CD4-positive, alpha-beta T cell treated with Interleukin-17A for 1 hour (primary cell): ENCODE measurements around the gene LSM6.

ENCODE experiments used
- DNase-seq: peaks from one replicate; pipeline ENCODE4 v3.0.0-alpha.2; 2020

LSM6 gene

DNA sequence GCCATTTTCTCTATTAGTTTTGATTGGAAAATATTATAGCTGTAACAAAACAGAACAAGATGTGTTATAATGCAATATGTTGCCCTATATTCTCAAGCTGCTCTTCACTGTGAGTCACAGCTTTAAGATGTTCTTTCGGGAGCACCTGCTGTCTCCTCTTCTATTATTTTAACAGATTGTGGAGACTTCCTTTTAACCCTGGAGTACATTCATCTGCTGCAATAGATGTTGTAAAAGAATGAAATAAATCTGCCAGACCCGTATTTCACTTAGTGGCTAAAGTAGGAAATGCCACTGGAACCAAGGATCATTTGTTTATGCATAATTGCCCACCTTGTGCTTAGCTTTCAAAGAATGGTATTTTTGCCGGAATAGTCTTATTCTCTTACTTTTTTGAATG, 11.1 kb downstream of the LSM6 start:
- DNase-seq, result no peak

DNA sequence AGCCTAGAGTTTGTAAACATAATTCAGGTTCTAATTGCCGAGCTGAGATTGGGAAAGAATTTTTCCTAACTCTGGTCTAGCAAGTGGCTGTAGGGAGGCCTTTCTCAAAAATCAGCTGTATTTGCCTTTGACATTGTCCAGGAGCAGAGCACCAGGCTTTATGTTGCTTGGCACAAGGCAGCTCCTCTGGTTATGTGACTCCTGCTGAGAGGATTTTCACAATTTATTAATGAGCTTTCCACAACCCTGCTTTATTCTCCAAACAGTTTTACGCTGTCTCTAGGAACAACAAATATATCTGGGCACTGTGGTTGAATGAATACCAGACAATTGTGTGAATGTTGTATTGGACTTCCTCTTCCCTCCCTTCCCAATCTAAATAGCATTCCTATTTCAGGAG, 14.9 kb downstream of the LSM6 start:
- DNase-seq, result no peak

DNA sequence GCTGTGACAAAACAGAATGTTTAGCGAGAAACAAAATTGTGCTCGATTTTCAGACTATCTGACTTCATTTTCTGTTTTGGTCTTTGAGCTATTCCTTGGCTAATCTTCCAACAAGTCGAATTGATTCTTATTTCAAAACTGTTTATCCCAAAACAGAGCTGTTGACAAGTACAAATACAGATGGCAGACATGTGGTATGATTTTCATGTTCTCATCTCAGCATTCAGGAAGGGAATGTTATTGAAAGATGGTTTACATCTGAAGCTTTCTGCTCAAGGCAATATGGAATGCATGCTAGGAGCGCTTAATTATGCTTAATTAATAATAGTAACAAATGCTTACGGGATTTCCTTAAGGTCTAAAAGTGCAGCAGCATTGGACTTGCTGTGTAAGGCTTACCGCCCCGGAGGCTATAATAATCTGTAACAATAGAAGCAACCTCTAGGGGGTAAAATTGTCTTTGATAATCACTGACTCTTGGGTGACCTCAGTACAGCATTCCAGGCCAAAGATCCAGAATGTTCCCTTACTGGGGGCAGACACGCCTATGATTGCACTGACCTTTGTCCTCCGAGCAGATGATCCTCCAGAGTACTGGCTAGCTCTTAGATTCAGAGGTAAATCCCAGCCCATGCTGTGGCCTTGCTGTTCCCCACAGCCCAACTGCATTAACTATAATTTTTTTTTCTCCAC, 16.4 kb downstream of the LSM6 start:
- no peak for DNase-seq

DNA sequence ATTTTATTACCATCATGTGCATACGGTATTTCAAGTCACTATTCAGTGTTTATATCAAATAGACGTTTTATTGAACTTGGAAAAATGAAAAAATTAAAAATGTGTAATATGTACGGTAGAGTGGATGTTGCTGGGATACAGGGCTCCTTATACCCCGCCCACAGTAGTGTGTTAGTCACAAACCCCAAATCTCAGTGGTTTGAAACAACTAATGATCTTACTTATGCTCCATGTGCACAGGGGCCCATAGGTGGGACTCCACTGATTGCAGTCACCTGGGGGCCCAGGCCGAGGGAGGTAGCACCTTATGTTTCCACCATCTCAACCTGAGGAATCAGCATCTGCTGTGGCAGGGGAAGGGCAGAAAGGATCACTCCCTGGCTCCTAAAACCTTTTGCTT, 18.1 kb downstream of the LSM6 start:
- no peak for DNase-seq

DNA sequence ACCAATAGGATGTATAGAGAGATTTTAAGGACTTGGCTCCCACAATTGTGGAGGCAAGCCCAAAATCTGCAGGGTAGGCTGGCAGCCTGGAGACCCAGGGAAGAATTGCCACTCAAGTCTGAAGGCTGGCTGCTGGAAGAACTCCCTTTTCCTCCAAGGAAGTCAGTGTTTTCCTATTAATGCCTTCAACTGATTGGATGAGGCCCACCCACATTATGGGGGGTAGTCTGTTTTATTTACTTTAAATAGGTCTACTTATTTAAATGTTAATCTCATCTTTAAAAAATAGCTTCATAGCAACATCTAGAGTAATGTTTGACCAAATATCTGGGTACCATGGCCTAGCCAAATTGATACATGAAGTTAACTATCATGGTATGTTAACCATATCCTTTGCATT, 18.7 kb downstream of the LSM6 start:
- DNase-seq, result no peak

DNA sequence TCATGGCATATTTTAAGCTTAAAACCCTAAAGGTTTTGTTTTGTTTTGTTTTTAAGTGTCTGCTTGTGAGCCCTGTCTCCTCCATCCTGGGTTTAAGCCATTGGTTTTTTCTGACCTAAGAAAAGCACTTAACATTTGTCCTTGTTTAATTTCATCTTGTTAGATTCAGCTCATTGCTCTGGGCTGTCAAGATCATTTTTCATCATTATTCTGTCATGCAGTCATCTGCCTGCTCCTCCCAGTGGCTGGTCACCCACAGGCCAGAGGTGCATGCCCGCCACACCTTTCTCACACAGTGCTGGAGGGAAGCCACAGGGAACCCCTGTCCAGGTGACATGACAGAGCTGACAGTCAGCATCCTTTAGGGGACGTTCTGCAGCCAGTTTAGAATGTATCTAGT, 27.1 kb downstream of the LSM6 start:
- DNase-seq, result no peak

DNA sequence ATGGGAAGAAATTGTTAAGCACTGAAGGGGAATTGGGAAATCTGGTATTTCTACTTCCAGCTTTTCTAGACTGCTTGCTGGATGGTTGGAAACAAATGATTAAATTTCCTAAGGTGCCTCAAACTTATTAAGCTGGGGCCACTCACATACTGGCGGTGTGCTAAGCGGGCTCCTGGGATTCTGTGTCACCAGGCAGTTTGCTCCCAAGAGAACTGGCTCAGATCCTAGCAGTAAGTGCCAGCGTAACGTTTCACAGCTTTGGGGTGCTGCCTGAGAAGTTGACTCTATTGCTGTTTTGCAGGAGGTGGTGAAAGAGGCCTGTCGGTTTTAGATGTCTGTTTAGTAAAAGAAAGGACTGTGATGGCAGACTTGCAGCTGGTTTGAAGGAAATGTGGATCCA, 31.9 kb downstream of the LSM6 start:
- DNase-seq, result no peak

DNA sequence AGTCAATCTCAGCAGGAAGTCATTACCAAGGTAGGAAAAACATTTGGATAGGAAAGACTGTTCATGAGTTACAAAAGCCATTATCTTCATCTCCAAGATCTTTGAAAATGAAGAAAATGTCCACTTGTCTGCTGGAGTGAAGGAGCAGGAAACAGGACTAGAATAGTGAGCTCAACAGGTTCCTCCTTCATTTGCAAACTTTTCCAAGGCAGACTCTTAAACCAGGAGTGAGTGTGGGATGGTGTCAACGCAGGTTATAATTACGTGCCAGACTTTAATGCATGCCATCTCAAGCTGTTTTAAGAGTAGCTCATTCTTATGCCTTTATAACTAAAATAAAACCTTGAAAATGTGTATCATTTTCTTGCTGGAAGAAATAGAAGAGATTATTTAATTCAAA, 35.4 kb downstream of the LSM6 start:
- no peak for DNase-seq

DNA sequence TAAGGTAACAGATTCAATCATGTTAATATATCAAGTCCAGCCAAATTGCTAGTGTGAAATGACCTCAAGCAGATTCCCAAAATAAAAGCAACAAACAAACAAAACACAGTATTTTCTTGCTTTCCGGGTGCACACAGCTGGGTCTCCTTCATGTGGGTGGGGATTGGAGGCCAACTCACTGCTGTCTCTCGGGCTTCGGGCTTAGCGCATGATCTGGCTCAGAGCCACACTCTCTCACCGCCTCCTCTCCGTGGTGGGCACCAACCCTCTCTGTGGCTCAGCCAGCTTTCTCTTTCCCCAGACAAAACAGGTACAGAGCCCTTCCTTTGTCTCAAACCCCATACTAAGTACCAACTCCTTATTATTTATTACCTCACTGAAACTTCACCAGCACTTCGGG, 35.9 kb downstream of the LSM6 start:
- no peak for DNase-seq

DNA sequence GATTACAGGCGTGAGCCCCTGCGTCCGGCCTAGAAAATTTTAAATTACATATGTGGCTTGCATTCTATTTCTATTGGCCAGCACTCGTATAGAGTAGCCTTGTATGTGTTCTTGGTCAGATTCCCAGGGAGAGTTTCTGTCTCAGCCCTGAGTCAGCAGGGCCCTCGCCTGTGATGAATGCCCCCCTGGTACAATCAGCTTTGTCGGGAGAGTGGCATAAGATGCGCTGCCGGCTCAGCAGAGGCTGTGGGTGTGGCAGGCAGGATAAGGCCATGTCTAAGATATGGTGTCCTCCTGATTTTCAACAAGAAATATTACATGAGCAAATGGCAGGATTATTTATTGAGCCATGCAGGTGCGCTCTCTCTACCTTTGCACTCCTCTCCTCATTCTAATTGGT, 37.3 kb downstream of the LSM6 start:
- no peak for DNase-seq

DNA sequence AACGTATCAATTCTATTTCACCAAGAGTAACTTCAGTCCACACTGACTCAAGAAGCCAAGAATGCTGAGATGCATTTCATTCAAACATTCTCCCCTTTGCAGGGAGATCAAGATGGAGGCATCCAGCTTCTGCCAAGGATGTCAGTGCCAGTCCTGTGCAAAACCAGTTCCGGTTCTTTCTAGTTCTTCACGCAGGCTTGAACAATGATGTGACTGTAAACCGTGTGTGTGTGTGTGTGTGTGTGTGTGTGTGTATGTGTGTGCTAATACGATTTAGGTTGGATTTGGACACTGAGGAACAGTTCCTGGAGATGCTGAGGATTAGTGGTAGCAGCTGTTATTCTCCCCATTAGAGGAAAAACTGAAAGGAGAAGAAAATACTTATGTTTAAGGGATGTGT, 38.7 kb downstream of the LSM6 start, which contains the start of gene REELD1:
TSS of gene REELD1 (plus strand) at position 301 of the 400 bp plus-strand sequence. CDS start 2,415 bp downstream, outside the sequence.
- no peak for DNase-seq

DNA sequence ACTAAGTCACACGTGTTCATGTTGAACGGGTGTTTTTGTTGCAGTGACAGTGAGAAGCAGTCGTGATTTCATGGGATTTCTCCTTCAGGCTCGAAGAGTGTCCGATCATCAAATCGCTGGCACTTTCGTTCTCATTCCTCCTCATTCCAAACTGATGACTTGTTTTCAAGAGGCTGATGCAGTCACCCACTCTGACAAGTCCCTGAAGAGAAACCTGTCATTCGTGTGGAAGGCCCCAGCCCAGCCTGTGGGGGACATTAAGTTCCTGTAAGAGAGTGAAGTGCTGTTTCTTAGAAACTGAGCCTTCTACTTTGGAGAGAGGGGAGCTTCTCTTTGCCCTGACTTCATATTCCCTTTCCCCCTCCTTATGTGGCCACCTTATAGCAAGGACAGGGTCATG, 46.8 kb downstream of the LSM6 start:
- no peak for DNase-seq

DNA sequence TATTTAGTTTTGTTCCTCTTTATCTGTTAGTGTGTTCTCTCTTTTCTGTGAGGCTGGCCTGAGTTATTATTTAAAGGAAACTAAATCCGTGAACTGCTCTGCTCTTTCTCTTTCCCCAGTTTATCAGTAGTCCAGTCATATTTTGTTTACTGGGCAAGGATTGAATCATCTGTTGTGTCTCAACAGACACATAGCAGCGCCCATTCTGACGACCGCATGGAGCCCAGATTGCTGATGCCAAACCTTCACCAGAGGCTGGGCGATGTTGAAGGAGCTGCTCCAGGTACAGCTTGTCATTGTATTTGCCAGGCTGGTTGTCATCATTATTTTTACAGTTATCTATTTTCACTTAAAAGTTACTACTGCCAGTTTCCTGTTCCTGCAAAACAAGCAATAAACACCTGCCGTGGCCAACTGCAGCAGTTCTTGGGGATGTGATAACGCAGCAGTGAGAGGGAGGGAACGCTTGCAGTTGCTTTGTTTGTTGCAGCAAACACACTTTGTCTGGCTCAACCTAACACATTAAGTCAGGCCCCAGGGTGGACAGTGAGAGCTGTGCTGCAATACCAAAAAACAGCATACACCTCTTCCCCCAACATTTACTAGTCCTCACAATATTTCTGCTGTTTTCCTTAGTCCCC, 48.9 kb downstream of the LSM6 start:
- no peak for DNase-seq

DNA sequence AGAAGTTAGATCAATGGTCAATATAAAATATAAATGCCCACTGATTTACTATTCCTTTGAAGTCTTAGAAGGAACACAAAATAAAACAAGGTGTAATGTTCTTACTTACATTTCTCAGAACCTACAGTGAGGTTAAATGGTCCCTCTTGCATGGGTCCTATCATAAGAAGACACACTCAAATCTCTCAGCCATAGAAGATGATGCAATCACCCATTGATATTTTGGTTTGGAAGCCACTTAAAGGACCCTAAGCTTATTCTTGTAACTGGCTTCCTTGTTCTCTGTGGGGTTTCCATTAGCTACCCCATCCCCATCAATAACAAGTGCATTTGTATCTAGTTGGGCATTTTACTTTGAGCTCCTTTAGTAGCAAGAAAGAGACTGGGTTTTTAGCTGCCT, 53.9 kb downstream of the LSM6 start:
- DNase-seq, result no peak

DNA sequence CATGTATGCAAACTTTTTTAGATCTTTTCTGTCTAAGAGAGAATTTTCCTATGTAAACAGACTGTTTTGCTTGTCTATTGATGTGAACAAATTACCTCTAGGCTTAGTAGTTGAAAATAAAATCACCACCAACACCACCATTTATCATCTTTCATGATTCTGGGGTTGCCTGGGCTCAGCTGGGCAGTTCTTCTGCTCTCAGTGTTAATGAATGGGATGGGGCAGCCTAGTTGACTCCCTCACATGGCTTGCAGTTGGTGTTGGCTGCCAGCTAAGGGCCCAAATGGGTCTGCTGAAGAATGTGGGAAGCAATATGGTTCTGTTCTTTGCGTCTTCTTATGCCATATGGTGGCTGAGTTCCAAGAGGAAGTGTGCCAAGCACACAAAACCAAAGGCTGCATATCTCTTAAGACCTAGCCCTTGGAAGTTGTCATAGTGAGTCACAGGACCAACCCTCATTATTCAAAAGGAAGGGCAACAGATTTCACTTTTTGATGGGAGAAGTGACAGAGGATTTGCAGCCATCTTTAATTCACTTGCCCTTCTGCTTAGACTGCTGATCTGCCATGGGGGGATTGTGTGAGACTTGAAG, 56.7 kb downstream of the LSM6 start:
- DNase-seq, result no peak

DNA sequence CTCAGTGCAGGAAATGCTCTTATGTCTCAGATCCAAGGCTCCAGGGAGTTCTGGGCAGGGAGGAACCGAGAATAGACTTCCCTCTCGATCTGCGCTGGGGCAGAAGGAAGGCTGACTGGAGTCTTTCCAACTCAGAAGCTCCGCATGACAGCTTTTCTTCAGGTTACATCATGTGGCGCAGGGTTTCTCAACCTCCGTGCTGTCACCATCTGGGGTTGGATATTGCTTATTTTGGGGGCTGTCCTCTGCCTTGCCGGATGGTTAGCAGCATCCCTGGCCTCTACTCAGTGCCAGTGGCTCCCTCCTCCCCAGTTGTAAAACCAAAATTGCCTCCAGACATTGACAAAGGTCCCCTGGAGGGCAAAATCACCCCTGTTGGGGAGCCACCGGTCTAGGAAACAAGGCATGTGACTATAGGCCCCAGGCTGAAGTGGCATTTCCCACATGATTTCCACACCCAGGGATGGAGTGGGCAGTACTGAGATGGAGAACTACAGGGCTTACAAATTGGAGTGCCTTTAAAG, 60.2 kb downstream of the LSM6 start:
- no peak for DNase-seq

DNA sequence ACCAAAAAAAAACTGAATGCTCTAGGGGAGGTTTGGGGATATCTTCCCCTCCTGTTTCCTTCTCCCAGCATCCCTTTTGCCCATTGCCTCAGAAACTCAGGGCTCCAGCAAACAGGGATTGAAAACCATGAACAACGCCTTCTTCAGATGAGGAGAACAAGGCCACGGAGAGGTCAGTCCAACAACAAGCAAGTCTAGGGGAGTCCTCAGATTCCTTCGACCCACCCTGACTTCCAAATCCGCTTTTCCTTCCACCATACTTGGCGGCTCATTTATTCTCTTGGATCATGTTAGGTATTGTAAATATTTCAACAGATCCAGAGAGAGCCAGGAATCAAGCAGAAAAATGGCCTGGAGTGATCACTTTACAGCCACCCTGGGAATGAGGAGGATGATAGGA, 60.7 kb downstream of the LSM6 start:
- no peak for DNase-seq

DNA sequence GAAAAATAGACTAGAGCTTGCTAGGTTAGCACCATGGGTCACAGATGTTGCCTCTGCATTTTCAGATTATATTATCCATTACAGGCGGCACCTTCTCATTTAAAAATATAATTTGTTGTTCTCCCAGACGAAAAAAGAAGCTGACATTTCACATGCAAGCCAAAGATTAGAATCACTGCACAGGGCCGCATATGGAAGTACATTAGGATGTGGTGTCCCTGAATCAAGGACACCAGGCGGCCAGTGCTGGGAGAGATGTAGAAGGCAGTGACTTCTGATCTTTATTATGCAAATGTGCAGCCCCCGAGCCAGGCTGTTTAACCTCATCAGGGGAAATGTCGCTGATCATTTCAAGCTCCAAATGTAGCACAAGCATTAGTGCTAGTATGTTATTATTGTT, 61.6 kb downstream of the LSM6 start:
- no peak for DNase-seq

DNA sequence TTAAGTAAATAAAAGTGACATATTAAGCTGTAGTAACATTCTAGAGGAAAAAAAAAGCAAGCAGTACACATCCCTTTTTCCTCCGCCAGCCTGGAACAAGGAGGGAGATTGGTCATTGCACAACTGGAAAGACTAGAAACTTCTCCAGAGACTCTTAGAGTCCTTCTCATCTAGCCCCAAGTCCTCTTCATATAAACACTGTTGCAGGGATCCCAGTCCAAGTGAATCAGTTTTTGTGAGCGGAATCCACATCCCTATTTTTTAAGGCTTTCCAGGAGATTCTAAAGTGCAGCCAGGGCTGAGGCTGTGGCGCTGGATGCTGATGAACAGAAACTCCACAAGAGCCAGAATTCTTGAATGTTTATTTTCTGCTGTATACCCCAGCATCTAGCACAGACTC, 62.6 kb downstream of the LSM6 start:
- DNase-seq, result no peak
